HG02763 (cell line): ENCODE results near the gene CIRBP.
"Not testable (repeated sequence)": the region's sequence is repeated elsewhere in the genome, so short reads cannot be mapped to it uniquely, and the experiment has no call there.

Experiments used
- ATAC-seq: cut with Tn5 transposase; IDR thresholded peaks from one replicate; pipeline ENCODE4 v1.9.1; 2021; ENCODE audit warnings: mild to moderate bottlenecking, moderate library complexity; ENCODE audit not compliant: unreplicated experiment

The CIRBP gene

DNA sequence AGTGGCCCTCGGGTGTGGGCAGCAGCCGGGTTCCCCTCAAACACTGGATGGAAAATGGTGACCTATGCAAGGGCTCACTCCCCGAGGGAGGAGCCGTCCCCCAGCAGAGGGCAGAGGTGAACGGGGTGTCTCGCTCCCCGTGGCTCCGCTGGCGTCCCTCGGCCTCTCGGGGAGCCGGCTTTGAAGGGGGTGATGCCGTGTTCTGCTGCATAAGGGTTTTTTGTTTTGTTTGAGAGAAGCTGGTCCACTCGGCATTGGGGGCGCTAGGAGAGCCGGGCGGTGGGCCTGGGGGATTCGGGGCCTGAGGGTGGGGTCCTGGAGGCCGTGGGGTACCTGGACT, 20.5 kb downstream of the CIRBP start:
- no peak for ATAC-seq

DNA sequence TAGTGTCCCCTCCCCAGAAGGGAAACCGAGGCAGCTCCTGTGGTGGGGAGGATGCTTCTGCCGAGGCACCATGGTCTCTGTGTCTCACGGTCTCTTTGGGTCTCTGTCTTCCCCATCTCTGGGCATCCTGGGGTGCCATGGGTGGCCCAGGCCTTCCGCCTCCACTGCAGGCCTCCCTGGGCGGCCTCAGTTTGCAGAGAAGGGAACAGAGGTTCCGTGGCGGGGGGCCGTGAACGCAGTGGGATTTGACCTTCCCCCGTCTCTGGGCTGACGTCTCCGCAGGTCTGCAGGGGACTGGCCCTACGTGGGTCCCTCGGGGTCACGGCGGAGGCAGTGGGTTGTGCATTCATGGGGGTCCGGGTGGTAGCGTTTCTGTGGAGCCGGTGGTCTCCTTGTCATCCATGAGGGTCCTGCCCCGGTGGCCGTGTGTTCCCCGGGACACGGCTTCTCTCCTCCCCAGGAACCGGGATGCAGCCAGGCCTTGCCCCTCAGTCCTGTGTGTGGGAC, 21.1 kb downstream of the CIRBP start:
- no peak for ATAC-seq

DNA sequence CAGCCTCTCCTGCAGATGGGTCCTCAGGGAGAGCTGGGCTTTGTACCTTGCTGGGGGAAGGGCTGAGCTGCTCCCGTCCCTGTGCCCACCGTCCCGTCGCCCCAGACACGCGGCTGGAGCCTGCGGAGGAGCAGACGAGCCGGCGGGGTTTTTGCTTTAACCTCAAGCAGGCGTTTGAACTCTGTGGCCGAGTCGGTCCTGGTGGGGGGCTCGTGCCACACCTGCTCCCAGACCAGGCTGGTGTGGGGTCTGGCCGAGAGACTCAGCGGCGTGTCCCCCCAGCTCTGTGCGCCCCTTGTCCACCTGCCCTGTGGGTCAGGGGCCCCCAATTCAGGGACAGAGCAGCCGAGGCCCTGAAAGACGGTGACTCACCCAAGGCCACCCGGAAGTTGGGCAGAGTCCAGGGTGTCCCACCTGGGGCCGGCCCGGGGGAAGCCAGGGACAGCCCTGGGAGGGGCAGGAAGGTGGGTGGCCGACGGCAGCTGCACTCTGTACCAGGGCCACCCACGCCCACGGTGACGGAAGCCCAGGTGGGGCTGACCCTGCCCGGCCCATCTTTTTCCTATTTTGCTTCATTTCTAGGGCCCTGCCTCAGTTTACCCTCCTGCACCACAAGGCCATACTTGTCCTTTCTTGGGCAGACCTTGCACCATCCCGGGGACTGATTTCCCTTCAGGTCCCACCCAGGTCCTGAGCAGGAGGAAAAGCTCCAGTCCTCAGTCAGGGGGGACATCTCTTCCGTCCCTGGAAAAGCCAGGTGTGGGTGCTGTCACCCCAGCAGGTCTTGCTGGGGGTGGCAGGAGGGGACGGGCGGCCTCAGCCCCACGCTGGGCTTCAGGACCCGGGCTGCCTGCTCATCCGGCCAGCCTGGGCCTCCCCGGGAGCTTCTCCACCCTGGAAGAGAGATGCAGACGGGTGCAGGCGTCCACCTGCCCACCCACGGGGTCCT, 21.8 kb downstream of the CIRBP start:
- ATAC-seq, result no peak

DNA sequence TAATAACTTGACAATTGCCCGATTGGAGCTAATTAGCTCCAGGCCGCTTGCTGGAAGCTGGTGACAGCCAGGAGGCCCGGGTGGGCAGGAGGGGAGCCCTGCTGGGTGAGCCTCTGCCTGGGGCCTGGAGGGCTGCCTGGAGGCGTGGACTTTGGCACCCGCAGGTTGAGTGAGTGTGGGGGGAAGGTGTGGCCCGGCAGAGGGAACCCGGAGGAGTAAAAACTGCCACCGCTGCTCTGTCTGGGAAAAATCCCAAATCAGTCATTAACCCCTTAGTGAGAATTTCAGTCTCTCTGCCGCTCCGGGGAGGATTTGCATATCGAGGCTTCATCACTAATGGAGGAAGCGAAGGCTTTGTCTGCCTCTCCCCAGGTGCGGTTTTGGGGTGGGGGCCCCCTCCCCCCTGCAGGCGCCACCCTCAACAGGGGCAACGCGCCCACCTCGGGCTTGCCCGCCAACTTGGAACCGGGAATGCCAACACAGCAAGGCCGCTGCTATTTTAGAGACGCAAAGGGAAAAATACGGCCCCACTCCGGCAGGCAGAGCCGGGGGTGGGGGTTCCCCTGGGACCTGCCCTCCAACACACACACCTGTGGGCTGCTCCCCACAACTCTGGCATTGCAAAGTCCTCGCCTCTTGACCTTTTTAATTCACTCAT, 22.8 kb downstream of the CIRBP start:
- no peak for ATAC-seq

- ATAC-seq, result no peak
Observed at GRCh38 chr19:1292419-1293151, 23.5 kb downstream of the CIRBP start.

DNA sequence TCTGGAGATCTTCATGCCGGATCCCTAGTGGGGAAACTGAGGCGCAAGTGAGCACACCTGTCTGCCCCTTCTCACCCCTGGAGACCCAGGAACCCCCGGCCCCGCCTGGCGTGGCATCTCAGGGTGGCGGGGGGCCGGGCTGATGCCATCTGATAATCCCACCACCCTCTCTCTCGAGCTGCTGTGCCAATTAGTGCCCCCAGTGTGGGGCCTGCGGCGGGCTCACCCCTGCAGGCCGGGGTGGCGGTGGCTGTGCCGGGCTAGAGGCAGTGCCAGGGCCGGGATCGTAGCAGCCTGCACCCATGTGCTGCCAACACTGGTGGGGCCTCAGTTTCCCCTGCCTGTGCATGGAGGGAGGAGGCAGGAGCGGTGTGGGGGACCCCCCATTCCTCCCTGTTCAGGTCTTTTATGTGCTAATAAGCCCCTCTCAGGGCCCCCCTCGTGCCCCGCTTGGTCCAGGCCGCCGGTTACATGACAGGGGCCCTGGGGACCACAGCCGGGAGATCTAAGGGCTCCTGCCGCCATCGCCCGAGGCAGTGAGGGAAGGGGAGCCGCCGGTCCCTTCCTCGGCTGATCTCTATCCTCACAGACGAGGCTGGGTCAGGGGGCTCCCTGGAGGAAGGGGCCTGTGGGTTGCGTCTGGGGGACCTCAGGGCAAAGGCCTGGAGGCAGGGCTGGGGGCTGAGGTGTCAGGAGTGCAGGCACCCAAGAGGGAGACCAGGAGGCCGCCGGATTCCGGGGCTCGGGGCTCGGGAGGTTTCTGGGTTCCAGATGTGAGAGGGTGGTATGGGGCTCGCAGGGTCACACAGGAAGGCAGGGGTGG, 24.9 kb downstream of the CIRBP start:
- no peak for ATAC-seq

DNA sequence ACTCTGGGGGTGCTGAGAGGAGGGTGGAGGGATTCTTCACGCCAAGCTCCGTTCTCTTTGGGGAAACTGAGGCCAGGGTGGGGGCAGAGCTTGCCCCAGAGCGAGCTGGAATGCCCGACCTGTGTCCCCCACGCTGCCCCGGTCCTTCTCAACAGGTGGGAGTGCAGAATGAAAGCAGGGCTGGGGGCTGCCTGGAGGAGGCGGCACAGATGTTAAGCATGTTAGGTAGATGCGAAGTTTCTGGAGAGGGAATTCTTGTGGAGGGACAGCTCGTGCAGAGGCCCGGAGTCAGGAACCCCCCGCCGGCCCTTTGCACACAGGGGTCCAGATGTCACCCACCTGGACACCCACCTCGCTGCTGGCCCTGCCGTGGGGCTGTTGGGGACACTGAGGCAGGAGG, 25.6 kb downstream of the CIRBP start:
- no peak for ATAC-seq

DNA sequence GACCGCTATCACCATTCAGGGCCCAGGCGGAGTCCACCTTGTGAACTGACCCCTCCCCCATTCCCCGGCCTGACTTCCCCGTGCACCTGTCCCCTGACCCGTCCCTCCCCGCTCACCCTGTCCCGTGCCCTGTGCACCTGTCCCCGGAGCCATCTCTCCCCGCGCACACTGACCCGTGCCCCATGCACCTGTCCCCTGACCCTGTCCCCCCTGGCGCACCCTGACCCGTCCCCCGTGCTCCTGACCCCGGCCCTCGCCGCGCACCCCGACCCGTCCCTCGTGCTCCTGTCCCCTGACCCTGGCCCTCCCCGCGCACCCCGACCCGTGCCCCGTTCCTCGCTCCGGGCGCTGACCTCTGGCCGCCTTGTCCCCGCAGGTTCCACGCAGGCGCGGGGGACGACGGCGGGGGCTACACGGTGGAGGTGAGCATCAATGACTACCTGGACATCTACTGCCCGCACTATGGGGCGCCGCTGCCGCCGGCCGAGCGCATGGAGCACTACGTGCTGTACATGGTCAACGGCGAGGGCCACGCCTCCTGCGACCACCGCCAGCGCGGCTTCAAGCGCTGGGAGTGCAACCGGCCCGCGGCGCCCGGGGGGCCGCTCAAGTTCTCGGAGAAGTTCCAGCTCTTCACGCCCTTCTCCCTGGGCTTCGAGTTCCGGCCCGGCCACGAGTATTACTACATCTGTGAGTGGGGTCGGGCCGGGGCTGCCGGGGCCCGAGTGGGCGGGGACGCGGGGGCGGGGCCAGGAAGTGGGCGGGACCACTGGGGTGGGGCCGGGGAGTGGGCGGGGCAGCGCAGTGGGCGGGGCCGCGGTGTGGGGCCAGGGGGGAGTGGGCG, 26.3 kb downstream of the CIRBP start:
- ATAC-seq, result no peak

- ATAC-seq, result no peak
Observed at GRCh38 chr19:1296078-1296477, 26.9 kb downstream of the CIRBP start.

- ATAC-seq, result no peak
Observed at GRCh38 chr19:1296575-1297271, 27.6 kb downstream of the CIRBP start.

GRCh38 chr19:1298235-1298634, 29.1 kb downstream of the CIRBP start:
- no peak for ATAC-seq

GRCh38 chr19:1299801-1300200, 30.7 kb downstream of the CIRBP start:
- ATAC-seq, result no peak

GRCh38 chr19:1300744-1301490, 31.8 kb downstream of the CIRBP start:
- ATAC-seq, result no peak

DNA sequence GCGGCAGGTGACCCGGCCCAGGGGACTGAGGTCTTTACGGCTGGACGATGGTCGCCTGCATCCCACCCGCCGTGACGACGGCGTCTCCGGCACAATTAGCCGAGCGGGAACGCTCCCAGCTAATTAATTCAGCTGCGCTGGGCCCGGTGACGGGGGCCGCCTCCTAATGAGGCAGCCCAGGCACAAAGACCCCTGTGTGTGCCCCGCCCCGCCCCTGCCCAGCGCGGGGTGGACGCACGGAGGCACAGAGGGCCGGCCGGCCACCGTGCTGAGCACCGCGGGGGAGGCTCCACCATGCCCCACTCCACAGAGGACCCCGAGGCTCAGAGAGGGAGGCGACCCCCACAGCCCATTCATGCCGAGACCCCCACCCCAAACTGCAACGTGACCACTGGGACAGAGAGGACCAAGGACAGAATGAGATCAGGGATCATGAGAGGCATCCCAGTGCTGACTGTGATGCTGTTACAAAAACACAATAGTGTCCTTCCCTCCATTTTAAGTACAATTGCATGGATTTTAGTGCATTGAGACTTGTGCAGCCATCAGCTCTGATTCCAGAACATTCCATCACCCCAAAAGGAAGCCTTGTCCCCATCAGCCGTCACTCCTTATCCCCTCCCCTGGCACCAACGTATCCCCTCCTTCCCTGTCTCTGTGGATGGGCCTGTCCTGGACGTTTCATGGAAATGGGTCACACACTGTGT, 33.6 kb downstream of the CIRBP start:
- ATAC-seq, result no peak

GRCh38 chr19:1304197-1304924, 35.2 kb downstream of the CIRBP start:
- no peak for ATAC-seq

DNA sequence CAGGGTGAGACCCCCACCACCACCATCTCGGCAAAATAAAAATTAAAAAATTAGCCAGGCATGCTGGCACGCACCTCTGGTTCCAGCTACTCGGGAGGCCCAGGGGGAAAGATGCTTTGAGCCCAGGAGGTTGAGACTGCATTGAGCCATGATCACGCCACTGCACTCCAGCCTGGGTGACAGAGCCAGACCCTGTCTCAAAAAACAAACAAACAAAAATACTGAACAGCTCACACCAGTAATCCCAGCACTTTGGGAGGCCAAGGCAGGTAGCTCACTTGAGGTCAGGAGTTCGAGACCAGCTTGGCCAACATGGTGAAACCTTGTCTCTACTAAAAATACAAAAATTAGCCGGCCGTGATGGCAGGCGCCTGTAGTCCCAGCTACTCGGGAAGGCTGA, 36.2 kb downstream of the CIRBP start:
- not testable (repeated sequence) for ATAC-seq

- no peak for ATAC-seq
Observed at GRCh38 chr19:1307320-1307719, 38.2 kb downstream of the CIRBP start.
